HG02973 (cell line): Measurements from ENCODE around the gene BSX.

Source experiments
- ATAC-seq: cut with Tn5 transposase; IDR thresholded peaks from one replicate; pipeline ENCODE4 v1.9.1; 2021; ENCODE audit warnings: moderate library complexity; ENCODE audit not compliant: unreplicated experiment

Gene BSX

GRCh38 chr11:122963961-122964360 is 17.7 kb downstream of the BSX start:
- no peak for ATAC-seq

GRCh38 chr11:122954455-122954854 is 27.2 kb downstream of the BSX start:
- no peak for ATAC-seq

- ATAC-seq: no peak
These were observed 30.4 kb downstream of the BSX start for GRCh38 chr11:122951211-122951610.

DNA sequence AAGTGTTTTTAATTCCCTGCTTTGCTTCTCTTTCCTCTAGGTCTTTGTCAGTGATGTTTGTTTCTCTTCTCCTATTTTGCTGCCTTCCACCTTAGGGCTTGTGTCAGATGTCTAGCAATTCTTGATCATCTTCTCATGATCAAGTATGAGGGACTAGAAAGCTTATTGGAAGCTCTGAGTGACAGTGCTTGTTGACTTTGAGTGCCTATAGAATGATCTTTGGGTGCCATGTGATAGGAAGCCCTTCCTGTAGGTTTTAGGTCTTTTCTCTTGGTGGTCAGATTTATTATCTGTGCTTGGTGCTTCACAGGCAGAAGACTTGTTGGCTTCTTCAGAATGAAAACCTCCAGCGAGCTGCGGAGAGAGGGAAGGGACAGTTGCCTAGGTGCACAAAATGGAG is 43.1 kb downstream of the BSX start:
- ATAC-seq: no peak

DNA sequence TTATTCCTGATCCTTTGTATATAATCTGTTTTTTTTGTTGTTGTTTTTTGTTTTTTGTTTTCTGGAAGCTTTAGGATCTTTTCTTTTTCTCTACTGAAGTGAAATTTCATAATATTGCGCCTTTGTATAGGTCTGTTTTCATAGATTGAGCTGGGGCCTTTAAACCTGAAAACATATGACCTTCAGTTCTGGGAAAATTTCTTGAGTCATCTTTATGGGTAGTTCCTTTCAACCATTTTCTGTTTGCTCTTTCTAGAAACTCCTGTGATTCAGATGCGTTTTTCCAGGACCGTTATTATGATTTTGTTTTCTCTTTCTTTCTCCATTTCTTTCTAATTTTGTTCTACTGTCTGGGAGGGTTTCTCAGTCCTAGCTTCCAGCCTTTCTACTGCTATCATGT is 43.7 kb downstream of the BSX start:
- no peak for ATAC-seq

DNA sequence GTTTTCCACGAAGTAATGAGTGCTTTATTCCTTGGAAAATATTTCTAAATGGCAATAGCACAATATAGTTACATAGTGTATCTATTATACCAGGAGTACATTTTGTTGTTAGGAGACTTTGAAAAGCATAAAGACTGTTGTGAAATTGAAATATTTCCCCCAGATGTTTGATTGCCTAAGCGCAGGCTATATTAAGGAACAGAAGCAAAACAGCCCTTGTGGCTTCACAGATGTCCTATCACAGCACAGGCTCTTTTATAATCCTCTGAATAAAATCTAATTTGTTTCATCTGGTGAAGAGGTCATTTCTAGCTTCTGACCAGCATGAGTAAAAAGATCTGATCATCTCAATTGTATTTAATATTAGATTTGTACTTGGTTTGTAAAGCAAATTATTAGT is 48.2 kb downstream of the BSX start:
- no peak for ATAC-seq

GRCh38 chr11:122931510-122931909 is 50.1 kb downstream of the BSX start:
- no peak for ATAC-seq
